K562 (cell line): ENCODE results near the gene ADAT2. TPM values are rescaled to one million over a fixed set of nuclear protein-coding genes. Genes with fewer than 3 reads are reported as not detected.

Experiments
- ATAC-seq: fragments of 200-7000 bp; cut with Tn5 transposase; 3 replicates; pipeline ENCODE4 v1.9.1; 2020; ENCODE audit warnings: moderate library complexity
- BruUV-seq: library from RNA; stranded (reverse); fragments of 400-500 nt; replicated peaks from 2 replicates; lab custom pipeline; 2021; lab: Mats Ljungman, UMichigan
- CTCF ChIA-PET: fragments of 300-600 bp; formaldehyde crosslinking; extraction: SDS; loops from one replicate; lab custom pipeline; 2021; ENCODE audit warnings: low intra/inter-chr PET ratio; lab: Yijun Ruan, JAX
- POLR2A ChIA-PET: fragments of 300-600, 350-650 bp; sonication (Branson Sonifier 250); formaldehyde crosslinking; extraction: SDS; loops from one replicate; lab custom pipeline; 2021; ENCODE audit warnings: antibody characterized with exemption, inconsistent platforms; lab: Yijun Ruan, JAX
- DNase-seq, 4 experiments: peaks; one replicate each; pipeline versions ENCODE4 v3.0.0 to v3.0.0-alpha.2; 2011 to 2018; ENCODE audit warnings: low spot score in 3 of 4, mixed read lengths in 3 of 4; ENCODE audit errors: extremely low read depth in 1 of 4
- FAIRE-seq: peaks from 2 replicates; lab custom pipeline; 2011; peaks lifted over from hg19 to GRCh38; lab: Jason Lieb, UNC
- H2AFZ ChIP-seq: 2 replicates; pipeline ENCODE4 v1.6.0; 2011; ENCODE audit warnings: low read depth, low read length, control low read depth, inconsistent platforms
- H3K27ac ChIP-seq: fragments of 200-600 bp; 3 replicates; pipeline ENCODE4 v1.8.0; 2011; ENCODE audit warnings: low read depth, mild to moderate bottlenecking, control low read depth, inconsistent platforms, low read length, moderate library complexity, mixed read lengths; ENCODE audit errors: extremely low read depth
- H3K27me3 ChIP-seq, 2 experiments: fragments of 300-600 bp in 1 of 2; 2 replicates in 1 of 2; 3 replicates in 1 of 2; pipeline versions ENCODE4 v1.6.0 to v1.8.0; 2011; ENCODE audit warnings: inconsistent platforms in 2 of 2, low read length in 2 of 2, mild to moderate bottlenecking in 1 of 2, mixed read lengths in 1 of 2, moderate library complexity in 1 of 2; ENCODE audit not compliant: control insufficient read depth in 2 of 2, insufficient read depth in 2 of 2
- H3K36me3 ChIP-seq: fragments of 300-600 bp; 3 replicates; pipeline ENCODE4 v1.8.0; 2011; ENCODE audit warnings: mild to moderate bottlenecking, low read length, inconsistent platforms; ENCODE audit not compliant: control insufficient read depth, insufficient read depth
- H3K4me1 ChIP-seq, 2 experiments: fragments of 200-600 bp in 1 of 2; replicated peaks in 1 of 2; 2 replicates in 1 of 2; 3 replicates in 1 of 2; pipeline versions ENCODE4 v1.5.1 to v1.8.0; 2011; ENCODE audit warnings: inconsistent platforms in 2 of 2, low read length in 2 of 2, mild to moderate bottlenecking in 1 of 2, mixed read lengths in 1 of 2, moderate library complexity in 1 of 2; ENCODE audit not compliant: control insufficient read depth in 2 of 2, insufficient read depth in 2 of 2
- H3K4me2 ChIP-seq: 2 replicates; pipeline ENCODE4 v1.6.1; 2011; ENCODE audit warnings: low read length, control low read depth, inconsistent platforms, mixed read lengths; ENCODE audit not compliant: insufficient read depth
- H3K4me3 ChIP-seq: fragments of 200-600 bp; sonication (generic), shearing (Covaris generic); 2 replicates; pipeline ENCODE4 v1.5.1; 2016; ENCODE audit warnings: control low read depth, inconsistent platforms
- H3K79me2 ChIP-seq: fragments of 200-600 bp; 3 replicates; pipeline ENCODE4 v1.8.0; 2011; ENCODE audit warnings: low read length, inconsistent platforms; ENCODE audit not compliant: control insufficient read depth, insufficient read depth
- H3K9ac ChIP-seq, 2 experiments: 2 replicates each; pipeline versions ENCODE4 v1.6.0 to v1.6.1; 2011; ENCODE audit warnings: low read depth in 2 of 2, low read length in 2 of 2, control low read depth in 1 of 2, inconsistent platforms in 1 of 2, mild to moderate bottlenecking in 1 of 2, mixed read lengths in 1 of 2; ENCODE audit not compliant: insufficient read depth in 1 of 2
- H3K9me1 ChIP-seq: one replicate; pipeline ENCODE4 v1.6.0; 2011; ENCODE audit warnings: inconsistent platforms, mild to moderate bottlenecking, low read length, moderate library complexity; ENCODE audit not compliant: control insufficient read depth, insufficient read depth
- H3K9me3 ChIP-seq: replicated peaks from 2 replicates; pipeline ENCODE4 v1.5.1; 2011; ENCODE audit warnings: low read depth, low read length, inconsistent platforms; ENCODE audit not compliant: control insufficient read depth, insufficient read depth
- H4K20me1 ChIP-seq: replicated peaks from 2 replicates; pipeline ENCODE4 v1.6.1; 2011; ENCODE audit warnings: low read length, inconsistent platforms, mixed read lengths; ENCODE audit not compliant: control insufficient read depth, insufficient read depth
- BHLHE40 ChIP-seq: IDR thresholded peaks from 2 replicates; pipeline ENCODE4 v1.6.1; 2011; ENCODE audit warnings: low read length, improper control_type of control experiment
- HDAC1 ChIP-seq, 2 experiments: fragments of 450-650 bp; IDR thresholded peaks; 2 replicates each; pipeline ENCODE4 v1.6.1; 2016 to 2017; ENCODE audit warnings: inconsistent platforms in 1 of 2, mild to moderate bottlenecking in 1 of 2, moderate library complexity in 1 of 2
- HSF4 ChIP-seq: fragments of 250-450 bp; sonication (Bioruptor Pico); IDR thresholded peaks from 2 replicates; pipeline ENCODE4 v2.1.2; 2022; ENCODE audit warnings: mild to moderate bottlenecking, moderate library complexity, borderline replicate concordance
- KLF1 ChIP-seq: fragments of 450-650 bp; IDR thresholded peaks from 2 replicates; pipeline ENCODE4 v1.6.1; 2016; ENCODE audit warnings: missing genetic modification characterization, missing compliant biosample characterization
- POLR2AphosphoS5 ChIP-seq: IDR thresholded peaks from 2 replicates; pipeline ENCODE4 v1.6.1; 2011; ENCODE audit warnings: mild to moderate bottlenecking, low read depth, low read length, moderate library complexity; ENCODE audit not compliant: control insufficient read depth, insufficient read depth
- RAD21 ChIP-seq, 2 experiments: fragments of 250-450 bp in 1 of 2; fragments of 450-650 bp in 1 of 2; sonication (Bioruptor Pico) in 1 of 2; formaldehyde crosslinking in 1 of 2; IDR thresholded peaks in 1 of 2; conservative IDR thresholded peaks in 1 of 2; 2 replicates each; pipeline versions ENCODE4 v1.4.0 to v1.8.0; 2020 to 2022; ENCODE audit warnings: mild to moderate bottlenecking in 2 of 2, moderate library complexity in 1 of 2
- SIRT6 ChIP-seq: IDR thresholded peaks from one replicate; pipeline ENCODE4 v1.6.1; 2012; ENCODE audit warnings: low read depth, mild to moderate bottlenecking, control low read depth, inconsistent platforms, low read length, moderate library complexity
- SMC3 ChIP-seq: conservative IDR thresholded peaks from 2 replicates; pipeline ENCODE4 v1.6.1; 2011; ENCODE audit warnings: low read depth, low read length, improper control_type of control experiment; ENCODE audit not compliant: insufficient read depth
- SRSF1 ChIP-seq: fragments of 200-400 bp; formaldehyde crosslinking; IDR thresholded peaks from 2 replicates; pipeline ENCODE4 v1.6.1; 2017; ENCODE audit warnings: mild to moderate bottlenecking, low read depth, low read length, moderate library complexity
- STAG1 ChIP-seq: sonication (generic); formaldehyde crosslinking; IDR thresholded peaks from 2 replicates; pipeline ENCODE4 v1.5.0; 2020; ENCODE audit warnings: missing genetic modification reagents, borderline replicate concordance
- YBX1 ChIP-seq: fragments of 450-650 bp; IDR thresholded peaks from 2 replicates; pipeline ENCODE4 v1.7.1; 2016; ENCODE audit warnings: mild to moderate bottlenecking
- ZKSCAN1 ChIP-seq: fragments of 150-350 bp; IDR thresholded peaks from 2 replicates; pipeline ENCODE4 v1.6.1; 2016; ENCODE audit warnings: low read depth, low read length
- ZNF282 ChIP-seq: sonication (generic); formaldehyde crosslinking; IDR thresholded peaks from 2 replicates; pipeline ENCODE4 v1.8.1; 2023; ENCODE audit warnings: missing genetic modification reagents
- WGBS: fragments of 100-300 bp; shearing (Covaris generic); methylation state at CpG from one replicate; pipeline ENCODE4 v1.1.6; 2016; ENCODE audit warnings: low coverage, mixed read lengths; ENCODE audit not compliant: insufficient coverage; ENCODE audit errors: missing lambda C conversion rate; 5-methylcytosine and 5-hydroxymethylcytosine counted together
- in situ Hi-C: fragments of 300-500 bp; cut with MboI; formaldehyde crosslinking; loops from 4 replicates; pipeline ENCODE4 v1.15.0; 2018; ENCODE audit warnings: inconsistent platforms, mixed read lengths
- intact Hi-C: fragments of 100-400 bp; cut with micrococcal nuclease; formaldehyde crosslinking; loops from 2 replicates; pipeline ENCODE4 v1.14.2; 2022
- polyA plus RNA-seq, 8 experiments: library from polyadenylated mRNA; depleted of rRNA in 4 of 8; stranded (reverse) in 5 of 8; unstranded in 3 of 8; fragments of >200 nt; fragmentation: Nextera tagmentation in 2 of 8; fragmentation: Illumina TruSeq in 1 of 8; extraction: Ambion mirVana in 2 of 8; extraction: Trizol in 1 of 8; gene quantifications; 2 replicates each; pipeline versions ENCODE4 v1.2.1 to v1.2.3, GENCODE V29; 2011 to 2014; ENCODE audit warnings: inconsistent platforms in 1 of 8, missing spikeins in 1 of 8
- total RNA-seq, 7 experiments: library from RNA; depleted of rRNA in 6 of 7; stranded (reverse); fragments of >200 nt in 6 of 7; fragmentation: Illumina TruSeq in 2 of 7; extraction: Trizol in 2 of 7; gene quantifications; 2 replicates each; pipeline versions ENCODE4 v1.2.1 to v1.2.3, GENCODE V29; 2011 to 2021; ENCODE audit warnings: low replicate concordance in 1 of 7
- TF ChIP-seq, protein P1 (sequence below): fragments of 250-450 bp; sonication (Bioruptor Pico); IDR thresholded peaks from 2 replicates; pipeline ENCODE4 v1.4.0; 2020
- TF ChIP-seq, protein P2 (sequence below): fragments of 450-650 bp; conservative IDR thresholded peaks from 2 replicates; pipeline ENCODE4 v1.6.1; 2016; ENCODE audit warnings: missing genetic modification characterization, low read depth, mild to moderate bottlenecking, missing compliant biosample characterization, moderate library complexity

ADAT2 gene
- total and polyA plus RNA-seq, 9 of the 15 experiments (the other 6 are each of a cell fraction or from before 2014, with no cell fraction given), result 13.0 to 62.5 (median 31.7) TPM

DNA sequence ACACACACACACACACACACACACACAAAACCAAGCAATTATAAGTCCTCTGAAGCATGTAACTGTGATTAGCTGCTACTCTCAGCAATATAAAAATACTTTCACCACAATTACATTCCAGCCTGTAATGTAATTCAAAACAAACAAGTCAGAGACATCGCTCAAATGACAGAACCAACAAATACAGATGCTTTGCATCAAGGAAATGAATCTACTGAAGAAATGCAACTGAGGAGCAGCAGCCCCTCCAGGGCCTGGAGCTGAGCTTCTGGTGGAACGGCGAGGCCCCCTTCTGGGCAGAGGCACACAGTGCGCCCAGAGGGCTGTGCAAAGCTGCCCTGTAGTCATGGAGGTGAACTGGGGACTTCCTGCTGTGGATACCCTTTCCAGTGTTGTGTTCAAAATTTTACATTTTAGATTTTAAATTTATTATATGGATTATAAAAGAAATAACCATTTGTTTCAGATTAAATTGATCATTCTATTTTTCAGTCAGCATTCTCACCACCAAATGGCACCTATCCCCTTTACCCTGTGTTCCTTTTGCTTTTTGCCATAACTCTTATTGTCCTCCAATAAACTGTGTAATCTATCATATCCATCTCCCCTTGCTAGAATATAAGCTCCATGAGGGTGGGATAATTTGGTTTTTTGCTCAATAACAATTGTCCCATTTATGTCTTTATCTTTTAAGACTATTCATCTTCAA lies 23.2 kb downstream of the ADAT2 start:
- Histone ChIP-seq H2AFZ (no peak overlapping the region), H3K79me2 (no peaks in the 10 kb centered on the region), H3K9me1 (no peaks in the 10 kb centered on the region), H3K9me3 (no peaks in the 10 kb centered on the region), H4K20me1 (no peaks in the 10 kb centered on the region), H3K4me2 (no peak overlapping the region), H3K36me3 (peaks cover 77% of the 10 kb centered on the region), H3K27me3 (no peaks in the 10 kb centered on the region), H3K4me3 (no peak overlapping the region), H3K9ac (no peak overlapping the region), H3K4me1 (no peaks in the 10 kb centered on the region), H3K27ac (no peak overlapping the region)
- FAIRE-seq (peak; percentile 76), DNase-seq (peak; percentile 67 to 80 (median 78)), ATAC-seq (peak; percentile 100)
- intact Hi-C loops (loop anchor here (1.0 to 10.0 kb wide), 4 partner anchors 194 to 952 kb away; no protein-coding TSS in a partner anchor), in situ Hi-C loops (loop anchor here (10.0 kb wide), 1 partner anchor 952 kb away; no protein-coding TSS in a partner anchor)
- 37% methylated on average over 4 of the region's 4 CpGs for WGBS
- ChIA-PET CTCF (interaction anchor here (0.5 to 1.9 kb wide), 6 partner anchors 734 to 952 kb away, joined by 3 to 10 read pairs (median 5); no protein-coding TSS in a partner anchor), POLR2A (interaction anchor here (1.0 to 1.1 kb wide), 2 partner anchors 8 to 15 kb away, joined by 4 to 6 read pairs; no protein-coding TSS in a partner anchor)
- no TSS peak for BruUV-seq
- no peak for TF ChIP-seq BHLHE40
- TF ChIP-seq RAD21 (CRISPR knock-in tag; conservative IDR thresholded peaks at IDR 0.05 in 1 of 2, IDR thresholded peaks at IDR 0.05 in 1 of 2), result peak; percentile 93 to 97
- TF ChIP-seq SRSF1, result no peak
- no peak for TF ChIP-seq YBX1
- peak; percentile 29; the same call in 1 of the 2 replicates for TF ChIP-seq ZKSCAN1
- peak; percentile 84; the same call in 1 of the 2 replicates for TF ChIP-seq STAG1
- TF ChIP-seq, protein P1, sequence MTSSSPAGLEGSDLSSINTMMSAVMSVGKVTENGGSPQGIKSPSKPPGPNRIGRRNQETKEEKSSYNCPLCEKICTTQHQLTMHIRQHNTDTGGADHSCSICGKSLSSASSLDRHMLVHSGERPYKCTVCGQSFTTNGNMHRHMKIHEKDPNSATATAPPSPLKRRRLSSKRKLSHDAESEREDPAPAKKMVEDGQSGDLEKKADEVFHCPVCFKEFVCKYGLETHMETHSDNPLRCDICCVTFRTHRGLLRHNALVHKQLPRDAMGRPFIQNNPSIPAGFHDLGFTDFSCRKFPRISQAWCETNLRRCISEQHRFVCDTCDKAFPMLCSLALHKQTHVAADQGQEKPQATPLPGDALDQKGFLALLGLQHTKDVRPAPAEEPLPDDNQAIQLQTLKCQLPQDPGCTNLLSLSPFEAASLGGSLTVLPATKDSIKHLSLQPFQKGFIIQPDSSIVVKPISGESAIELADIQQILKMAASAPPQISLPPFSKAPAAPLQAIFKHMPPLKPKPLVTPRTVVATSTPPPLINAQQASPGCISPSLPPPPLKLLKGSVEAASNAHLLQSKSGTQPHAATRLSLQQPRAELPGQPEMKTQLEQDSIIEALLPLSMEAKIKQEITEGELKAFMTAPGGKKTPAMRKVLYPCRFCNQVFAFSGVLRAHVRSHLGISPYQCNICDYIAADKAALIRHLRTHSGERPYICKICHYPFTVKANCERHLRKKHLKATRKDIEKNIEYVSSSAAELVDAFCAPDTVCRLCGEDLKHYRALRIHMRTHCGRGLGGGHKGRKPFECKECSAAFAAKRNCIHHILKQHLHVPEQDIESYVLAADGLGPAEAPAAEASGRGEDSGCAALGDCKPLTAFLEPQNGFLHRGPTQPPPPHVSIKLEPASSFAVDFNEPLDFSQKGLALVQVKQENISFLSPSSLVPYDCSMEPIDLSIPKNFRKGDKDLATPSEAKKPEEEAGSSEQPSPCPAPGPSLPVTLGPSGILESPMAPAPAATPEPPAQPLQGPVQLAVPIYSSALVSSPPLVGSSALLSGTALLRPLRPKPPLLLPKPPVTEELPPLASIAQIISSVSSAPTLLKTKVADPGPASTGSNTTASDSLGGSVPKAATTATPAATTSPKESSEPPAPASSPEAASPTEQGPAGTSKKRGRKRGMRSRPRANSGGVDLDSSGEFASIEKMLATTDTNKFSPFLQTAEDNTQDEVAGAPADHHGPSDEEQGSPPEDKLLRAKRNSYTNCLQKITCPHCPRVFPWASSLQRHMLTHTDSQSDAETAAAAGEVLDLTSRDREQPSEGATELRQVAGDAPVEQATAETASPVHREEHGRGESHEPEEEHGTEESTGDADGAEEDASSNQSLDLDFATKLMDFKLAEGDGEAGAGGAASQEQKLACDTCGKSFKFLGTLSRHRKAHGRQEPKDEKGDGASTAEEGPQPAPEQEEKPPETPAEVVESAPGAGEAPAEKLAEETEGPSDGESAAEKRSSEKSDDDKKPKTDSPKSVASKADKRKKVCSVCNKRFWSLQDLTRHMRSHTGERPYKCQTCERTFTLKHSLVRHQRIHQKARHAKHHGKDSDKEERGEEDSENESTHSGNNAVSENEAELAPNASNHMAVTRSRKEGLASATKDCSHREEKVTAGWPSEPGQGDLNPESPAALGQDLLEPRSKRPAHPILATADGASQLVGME, result no peak
- 0 out of 4 replicates have a peak, but pooled peaks of 1 of the 2 experiments have one; percentile 25 for TF ChIP-seq HDAC1 (IDR thresholded peaks at IDR 0.05)
- TF ChIP-seq POLR2AphosphoS5, result peak; percentile 37; the same call in 1 of the 2 replicates
- TF ChIP-seq ZNF282 (CRISPR knock-in tag), result no peak
- no peak for TF ChIP-seq KLF1
- TF ChIP-seq HSF4 (CRISPR knock-in tag), result no peak
- TF ChIP-seq SMC3, result peak; percentile 76
- TF ChIP-seq, protein P2, sequence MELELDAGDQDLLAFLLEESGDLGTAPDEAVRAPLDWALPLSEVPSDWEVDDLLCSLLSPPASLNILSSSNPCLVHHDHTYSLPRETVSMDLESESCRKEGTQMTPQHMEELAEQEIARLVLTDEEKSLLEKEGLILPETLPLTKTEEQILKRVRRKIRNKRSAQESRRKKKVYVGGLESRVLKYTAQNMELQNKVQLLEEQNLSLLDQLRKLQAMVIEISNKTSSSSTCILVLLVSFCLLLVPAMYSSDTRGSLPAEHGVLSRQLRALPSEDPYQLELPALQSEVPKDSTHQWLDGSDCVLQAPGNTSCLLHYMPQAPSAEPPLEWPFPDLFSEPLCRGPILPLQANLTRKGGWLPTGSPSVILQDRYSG (tag), result no peak
- no peak for TF ChIP-seq SIRT6
